GM18508 (cell line): ENCODE results near the gene ACER2.
"Not testable (repeated sequence)": the region's sequence is repeated elsewhere in the genome, so short reads cannot be mapped to it uniquely, and the experiment has no call there.

ENCODE experiments used
- ATAC-seq: cut with Tn5 transposase; IDR thresholded peaks from one replicate; pipeline ENCODE4 v1.9.1; 2021; ENCODE audit warnings: moderate number of reproducible peaks; ENCODE audit not compliant: insufficient read depth, unreplicated experiment

The ACER2 gene

DNA sequence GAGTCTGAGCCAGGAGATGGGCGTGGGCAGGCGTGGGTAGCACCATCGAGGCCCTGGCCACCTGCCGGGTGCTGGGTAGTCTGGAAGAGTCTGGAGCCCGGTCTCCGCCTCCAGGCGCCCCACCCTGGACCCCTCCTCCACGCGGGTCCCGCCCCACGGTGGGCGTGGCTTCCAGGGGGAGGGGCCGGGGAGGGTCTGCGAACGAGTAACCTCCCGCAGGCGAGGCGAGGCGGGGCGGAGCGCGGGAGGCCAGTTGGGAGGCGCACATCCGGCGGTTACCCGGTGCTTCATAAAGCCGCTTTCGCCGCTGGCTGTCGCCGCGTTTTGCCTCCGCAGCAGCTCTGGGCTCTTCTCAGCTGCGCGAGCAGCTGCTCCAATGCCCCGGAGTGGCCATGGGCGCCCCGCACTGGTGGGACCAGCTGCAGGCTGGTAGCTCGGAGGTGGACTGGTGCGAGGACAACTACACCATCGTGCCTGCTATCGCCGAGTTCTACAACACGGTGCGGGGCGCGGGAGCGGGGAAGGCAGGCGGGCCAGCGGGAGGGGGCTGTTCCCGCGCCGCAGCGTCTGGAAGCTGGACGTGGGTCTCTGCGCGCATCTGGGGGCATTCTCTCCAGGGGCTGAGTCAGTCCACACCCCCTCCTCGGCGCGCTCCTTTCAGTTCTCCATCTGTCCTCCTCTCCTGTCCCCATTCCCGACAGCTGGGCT lies at the start of gene ACER2:
Gene ACER2 (plus strand): TSS at position 317 of the 708 bp plus-strand sequence. CDS start 76 bp downstream, at position 393.
- ATAC-seq: peak; percentile 82

DNA sequence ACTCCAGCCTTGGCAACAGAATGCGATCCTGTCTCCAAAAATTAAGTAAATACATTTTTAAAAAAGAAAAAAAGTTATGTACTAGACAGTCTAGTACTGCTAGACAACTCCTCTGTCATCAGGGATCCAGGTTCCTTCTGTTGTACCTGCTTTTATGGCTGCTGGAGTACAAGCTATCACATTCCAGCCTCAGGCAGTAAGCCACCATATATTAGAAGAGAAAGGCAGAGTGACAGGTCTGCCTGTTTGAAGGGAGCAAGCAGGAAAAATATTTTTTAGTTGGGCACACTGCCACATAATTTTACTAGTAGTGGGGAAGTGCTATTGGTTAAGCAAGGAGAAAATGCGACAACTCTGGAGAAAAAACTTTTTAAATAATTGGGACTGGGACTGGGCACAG lies 39.7 kb upstream of the ACER2 start:
- no peak for ATAC-seq

DNA sequence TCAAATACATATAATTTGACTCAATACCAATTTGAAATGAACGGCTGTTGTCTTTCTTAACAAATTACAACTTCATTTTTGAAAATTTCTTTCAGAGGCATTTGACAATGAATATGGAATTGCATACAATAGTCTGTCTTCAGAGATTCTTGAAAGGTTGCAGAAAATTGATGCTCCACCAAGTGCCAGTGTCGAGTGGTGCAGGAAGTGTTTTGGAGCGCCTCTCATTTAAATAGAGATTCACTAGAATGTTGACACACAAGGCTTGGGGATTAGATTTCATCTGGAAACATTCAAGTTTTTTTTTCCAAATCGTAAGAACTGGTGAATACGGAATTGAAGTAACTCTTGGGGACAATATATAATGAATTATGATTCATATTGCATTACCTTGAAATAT lies 36.9 kb upstream of the ACER2 start:
- no peak for ATAC-seq

DNA sequence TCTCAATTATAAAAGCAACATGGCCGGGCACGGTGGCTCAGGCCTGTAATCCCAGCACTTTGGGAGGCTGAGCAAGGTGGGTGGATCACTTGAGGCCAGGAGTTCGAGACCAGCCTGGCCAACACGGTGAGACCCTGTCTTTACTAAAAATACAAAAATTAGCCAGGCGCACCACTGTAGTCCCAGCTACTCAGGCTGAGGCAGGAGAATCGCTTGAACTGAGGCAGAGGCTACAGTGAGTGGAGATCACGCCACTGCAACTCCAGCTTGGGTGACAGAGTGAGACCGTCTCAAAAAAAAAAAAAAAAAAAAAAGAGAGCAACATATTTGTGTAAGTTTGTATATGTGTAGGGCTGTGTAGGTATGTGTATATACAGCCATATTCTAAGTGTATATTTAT lies 36.2 kb upstream of the ACER2 start:
- ATAC-seq: no peak

DNA sequence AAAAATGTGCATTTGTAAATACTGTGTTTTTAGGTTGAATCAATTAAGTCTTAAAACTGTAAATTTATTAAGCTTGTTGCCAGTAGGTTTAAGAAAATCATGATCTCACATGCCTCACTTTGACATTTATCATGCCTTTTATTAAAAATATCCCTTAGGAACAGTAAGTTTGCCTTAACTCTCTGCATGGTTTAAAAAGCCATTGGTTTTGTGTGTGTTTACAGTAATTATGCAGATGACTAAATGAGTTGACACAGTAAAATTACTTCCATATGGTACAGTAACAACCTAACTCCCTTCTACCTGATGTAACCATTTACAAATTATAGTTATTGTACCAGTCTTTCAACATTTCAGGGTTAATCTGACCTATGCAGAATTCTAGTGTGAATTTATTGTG lies 35.3 kb upstream of the ACER2 start:
- ATAC-seq: no peak

DNA sequence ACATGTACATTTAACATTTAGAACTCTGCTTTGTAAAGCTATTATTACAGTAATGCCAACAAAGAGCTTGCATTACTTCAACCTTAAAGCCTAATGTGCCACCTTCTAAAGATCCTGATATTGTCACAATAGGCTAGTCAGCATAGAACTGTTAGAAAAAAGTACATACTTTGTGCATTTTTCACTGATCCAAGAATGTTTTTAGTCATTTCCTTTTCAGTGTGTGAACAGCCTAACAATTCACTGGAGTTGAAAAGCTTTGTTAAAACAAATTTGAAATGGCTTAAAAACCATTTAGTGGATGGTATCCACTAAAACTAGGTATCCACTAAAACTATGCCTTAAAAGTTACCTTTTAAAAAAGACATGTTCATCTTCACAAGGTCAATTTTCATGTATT lies 33.3 kb upstream of the ACER2 start:
- ATAC-seq: no peak

DNA sequence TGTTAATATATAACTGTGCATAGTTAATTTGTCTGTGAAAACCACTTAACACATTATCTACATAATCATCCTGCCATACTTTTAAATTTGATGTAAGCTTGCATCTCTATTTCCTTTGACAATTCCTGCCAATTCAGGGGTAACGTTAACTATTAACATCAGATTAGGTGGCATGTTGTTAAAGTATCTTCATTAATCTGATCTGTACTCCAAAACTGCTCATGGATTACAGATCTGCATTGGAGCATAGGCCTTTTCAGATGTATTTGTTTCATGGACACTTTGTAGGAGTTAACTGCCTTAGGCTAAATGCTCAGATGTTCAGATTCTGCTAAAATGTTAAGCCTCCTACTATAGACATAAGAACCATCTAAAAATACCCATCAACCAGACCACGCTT lies 31.9 kb upstream of the ACER2 start:
- no peak for ATAC-seq

DNA sequence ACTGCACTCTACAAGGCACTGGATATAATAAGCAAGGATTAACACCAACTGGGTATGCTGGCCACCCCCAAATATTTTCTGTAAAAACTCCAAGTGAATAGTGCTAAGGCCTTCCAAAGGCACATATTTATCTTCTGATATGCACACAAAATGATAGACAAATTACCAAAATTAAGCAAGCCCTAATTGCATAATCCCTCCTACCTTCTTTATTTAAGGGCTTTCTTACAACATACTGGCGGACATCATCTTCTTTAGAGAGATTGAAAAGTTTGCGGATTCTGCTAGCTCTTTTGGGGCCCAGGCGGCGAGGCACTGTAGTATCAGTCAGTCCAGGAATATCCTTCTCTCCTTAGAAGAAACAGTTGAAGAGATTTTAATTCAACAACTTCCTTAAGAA lies 30.6 kb upstream of the ACER2 start:
- ATAC-seq: no peak

DNA sequence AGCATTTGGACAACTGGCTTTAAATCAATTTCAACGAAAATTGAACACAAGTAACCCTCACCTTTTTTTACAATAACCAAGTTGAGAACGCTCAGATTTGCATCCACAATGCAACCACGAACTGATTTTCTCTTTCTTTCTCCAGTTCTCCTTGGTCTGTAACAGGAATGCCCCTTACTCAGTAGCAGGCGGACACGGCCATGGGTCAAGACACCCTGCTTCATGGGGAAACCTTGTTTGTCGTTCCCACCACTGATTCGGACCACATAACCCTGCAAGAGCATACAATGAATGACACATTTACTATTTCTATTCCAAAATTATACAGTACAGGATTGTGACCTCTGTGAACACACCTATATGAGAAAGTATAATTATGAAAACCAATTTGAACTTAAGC lies 30.2 kb upstream of the ACER2 start:
- ATAC-seq: no peak

DNA sequence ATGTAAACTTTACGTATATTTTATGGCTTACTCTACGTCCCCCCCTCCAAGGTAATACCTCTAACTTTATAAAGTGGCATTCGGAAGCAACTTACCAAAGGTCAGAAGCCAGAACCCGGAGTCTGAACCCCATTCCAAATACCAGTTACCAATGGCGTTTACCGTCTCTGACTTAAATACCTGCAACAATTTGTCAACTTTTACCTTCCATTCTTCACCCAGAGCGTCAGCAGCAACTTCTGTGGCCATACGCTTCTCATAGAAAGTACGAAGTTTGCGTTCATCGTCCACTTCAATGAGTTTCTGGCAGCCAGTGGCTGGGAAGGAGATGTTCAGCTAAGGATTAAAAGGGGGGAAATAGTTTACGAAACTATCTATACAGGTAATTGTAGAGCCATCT lies 29.5 kb upstream of the ACER2 start:
- ATAC-seq: no peak

DNA sequence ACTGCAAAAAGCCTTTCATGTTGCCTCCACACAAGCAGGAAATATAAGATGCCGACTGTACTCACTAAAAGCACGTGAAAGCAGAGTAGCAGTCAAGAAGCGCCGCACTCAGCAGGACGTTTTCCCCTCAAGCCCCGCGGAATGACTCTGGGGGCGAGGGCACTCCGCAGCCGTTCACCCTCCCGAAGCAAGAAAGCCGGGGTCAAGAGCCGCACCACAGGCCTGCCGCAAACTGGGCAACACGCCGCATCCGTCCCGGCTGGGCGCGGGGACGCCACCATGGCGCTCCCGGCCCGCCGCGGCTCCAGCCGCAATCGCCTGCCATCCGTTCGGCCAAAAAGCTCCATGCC lies 29.1 kb upstream of the ACER2 start:
- no peak for ATAC-seq

DNA sequence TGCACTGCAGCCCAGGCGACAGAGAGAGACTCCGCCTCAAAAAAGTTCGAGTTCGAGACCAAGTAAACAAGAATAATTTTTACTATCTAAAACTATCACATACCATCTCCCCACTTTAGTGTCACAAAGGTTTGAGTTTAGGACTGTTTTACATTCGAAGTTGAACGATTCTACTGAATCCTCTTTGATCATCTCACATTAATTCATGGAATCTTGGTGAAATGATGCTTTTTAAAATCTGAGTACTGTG lies 28.1 kb upstream of the ACER2 start:
- ATAC-seq: no peak

DNA sequence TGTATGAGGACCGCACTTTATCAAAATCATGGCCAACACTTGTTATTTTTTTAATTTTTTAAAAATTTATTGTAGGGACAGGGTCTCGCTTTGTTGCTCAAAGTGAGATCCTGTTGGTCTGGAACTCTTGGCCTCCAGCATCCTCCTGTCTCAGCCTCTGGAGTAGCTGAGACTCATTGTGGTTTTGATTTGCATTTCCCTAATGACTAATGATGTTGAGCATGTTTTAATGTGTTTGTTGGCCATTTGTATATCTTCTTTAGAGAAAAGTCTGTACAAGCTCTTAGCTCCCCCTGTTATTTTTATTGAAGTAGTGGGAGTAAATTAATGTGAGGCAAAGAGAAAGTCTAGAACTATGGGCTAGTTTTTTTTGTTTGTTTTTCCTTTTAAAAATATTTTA lies 27.2 kb upstream of the ACER2 start:
- no peak for ATAC-seq

DNA sequence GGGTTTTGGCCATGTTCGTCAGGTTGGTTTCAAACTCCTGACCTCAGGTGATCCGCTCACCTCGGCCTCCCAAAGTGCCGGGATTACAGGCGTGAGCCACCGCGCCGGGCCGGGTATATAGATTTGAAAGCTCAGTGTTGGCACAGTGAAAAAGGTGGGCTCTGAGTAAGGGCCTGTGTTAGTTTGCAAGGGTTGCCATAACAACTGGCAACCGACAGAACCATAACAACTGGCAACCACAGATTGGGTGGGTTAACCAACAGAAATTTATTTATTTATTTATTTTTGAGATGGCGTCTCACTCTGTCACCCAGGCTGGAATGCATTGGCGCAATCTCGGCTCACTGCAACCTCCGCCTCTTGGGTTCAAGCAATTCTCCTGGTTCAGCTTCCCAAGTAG lies 23.6 kb upstream of the ACER2 start:
- ATAC-seq: not testable (repeated sequence)

DNA sequence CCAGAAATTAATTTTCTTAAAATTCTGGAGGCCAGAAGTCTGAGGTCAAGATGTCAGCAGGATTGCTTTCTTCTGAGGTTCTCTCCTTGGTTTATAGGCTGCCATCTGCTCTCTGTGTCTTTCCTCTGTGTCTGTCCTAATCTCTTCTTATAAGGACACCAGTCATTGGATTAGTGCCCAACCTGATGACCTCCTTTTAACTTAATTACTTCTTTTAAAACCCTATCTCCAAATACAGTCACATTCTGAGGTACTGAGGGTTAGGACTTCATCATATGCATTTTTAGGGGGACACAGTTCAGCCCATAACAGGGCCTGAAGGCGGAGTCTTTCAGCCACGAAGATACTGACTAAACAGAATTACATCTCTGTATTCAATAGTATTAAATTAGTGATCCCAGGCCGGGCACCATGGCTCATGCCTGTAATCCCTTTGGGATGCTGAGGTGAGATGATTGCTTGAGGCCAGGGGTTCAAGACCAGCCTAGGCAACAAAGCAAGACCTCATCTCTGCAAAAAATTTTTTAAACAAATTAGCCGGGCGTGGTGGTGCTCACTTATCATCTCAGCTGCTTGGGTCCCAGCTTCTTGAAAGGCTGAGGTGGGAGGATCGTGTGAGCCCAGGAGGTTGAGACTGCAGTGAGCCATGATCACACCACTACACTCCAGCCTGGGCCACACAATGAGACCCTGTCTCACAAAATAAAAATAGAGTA lies 22.9 kb upstream of the ACER2 start:
- ATAC-seq: no peak

DNA sequence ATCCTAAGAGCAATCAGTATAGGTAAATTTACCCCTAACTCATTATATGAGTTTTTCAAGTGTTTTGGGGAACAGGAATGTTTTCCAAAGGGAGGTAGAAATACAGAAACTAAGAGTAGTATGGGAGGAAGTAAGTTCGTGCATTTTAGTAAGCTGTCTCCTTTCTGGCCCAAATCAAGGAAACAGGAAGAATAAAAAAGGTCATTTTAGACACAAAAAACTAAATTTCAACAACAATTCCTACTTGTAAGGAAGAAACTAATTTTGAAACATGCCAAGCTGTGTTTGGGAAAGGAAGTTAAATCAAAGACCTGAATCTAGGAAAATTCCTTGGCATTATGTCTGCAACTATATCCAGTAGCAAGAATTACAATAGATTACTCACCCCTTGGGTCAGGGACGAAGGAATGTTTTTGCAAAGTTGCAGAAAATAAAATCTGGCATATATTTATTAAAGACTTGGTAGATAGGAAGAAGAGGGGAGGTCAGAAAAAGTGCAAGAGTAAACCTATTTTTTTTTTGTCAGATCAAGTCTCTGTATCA lies 22.2 kb upstream of the ACER2 start:
- no peak for ATAC-seq

DNA sequence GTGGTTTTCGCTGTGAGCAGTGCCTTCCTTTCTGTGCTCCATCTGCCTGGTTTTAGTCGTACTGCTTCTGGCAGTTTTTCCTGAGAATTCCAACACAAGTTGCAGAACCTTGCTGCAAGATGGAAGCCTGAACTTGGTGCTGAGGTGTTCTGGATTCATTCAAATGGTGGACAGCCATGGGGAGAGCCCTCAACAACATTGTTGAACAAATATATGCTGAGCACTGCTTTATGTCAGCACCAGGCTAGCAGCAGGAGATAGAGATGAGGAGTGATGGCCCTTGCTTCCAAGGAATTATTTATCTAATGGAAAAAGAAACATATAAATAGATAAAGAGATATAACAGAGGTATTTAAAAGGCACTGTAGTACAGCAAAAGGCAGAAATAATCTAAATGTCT lies 21.5 kb upstream of the ACER2 start:
- no peak for ATAC-seq

DNA sequence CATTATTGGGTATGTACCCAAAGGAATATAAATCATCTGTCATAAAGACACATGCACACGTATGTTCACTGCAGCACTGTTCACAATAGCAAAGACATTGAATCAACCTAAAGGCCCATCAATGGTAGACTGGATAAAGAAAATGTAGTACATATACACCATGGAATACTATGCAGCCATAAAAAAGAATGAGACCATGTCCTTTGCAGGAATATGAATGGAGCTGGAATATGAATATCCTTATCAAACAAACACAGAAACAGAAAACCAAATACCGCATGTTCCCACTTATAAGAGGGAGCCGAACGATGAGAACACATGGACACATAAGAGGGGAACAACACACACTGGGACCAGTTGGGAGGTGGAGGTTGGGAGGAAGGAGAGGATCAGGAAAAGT lies 19.3 kb upstream of the ACER2 start:
- ATAC-seq: not testable (repeated sequence)

DNA sequence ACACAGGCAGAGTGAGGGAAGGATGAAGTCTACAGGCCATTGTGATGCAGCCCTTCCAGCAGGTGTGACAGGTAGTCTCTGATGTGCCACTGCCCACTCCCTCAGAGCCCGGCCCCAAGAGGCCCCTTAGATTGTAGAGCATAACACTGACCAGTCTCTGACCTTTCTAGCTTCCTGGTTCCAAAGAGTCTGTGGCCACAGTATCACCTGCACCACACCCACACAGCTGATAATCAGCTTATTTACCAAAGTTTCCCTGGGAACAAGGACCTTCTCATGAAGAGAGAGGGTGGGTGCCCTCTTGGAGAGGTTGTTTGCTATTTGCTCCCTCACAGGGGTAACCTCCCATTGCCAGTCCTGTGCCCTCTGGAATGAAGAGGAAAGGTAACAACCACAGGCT lies 11.0 kb upstream of the ACER2 start:
- no peak for ATAC-seq

DNA sequence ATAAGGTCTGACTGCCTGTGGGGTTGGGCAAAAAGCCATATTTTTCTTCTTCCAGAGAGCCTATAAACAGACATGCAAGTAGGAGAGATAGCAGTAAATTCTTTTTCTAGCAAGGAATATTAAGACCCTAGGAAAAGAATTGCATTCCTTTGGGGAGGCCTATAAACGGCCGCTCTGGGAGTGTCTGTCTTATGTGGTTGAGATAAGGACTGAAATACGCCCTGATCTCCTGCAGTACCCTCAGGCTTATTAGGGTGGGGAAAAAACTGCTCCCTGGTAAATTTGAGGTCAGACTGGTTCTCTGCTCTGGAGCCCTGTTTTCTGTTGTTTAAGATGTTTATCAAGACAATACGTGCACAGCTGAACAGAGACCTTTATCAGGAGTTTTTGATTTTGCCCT lies 5.6 kb upstream of the ACER2 start:
- not testable (repeated sequence) for ATAC-seq

DNA sequence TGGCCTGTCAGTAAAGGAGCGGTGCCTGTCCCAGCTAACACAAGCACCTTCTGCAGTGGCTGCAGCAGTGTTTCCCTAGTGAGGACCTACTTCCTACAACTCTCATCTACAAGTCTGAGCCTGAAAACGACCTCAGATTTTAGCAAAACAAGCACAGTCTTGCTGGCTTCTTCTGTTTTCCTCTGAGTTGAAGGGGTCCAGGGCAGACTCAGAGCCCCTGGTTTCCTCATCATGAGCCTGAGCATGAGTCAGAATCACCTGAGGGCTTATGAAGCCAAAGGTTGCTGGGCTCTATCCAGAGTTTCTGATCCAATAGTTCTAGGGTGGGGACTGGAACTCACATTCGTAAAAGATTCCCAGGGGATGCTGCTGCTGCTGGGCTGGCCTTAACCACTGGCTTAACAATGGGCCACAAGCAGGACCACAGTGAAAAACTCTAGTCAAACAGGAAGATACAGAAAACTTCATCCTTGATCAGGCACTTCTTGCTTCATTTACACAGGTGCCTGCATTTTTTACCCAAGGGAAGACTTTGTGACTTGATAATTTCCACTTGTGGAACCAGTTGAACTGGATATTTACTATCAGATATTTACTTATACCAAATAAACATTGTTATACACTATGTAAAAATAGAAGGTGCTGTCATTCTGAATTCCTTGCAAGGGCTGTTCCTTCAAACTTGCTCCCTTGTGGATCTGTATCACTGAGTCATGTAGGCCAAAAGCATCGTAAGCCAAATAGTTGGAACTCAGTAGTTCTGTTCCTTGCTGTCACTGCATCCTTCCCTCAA lies 4.3 kb upstream of the ACER2 start:
- no peak for ATAC-seq
